Measurements from ENCODE around the gene LHX5. TPM values are rescaled to one million over a fixed set of nuclear protein-coding genes. Genes with fewer than 3 reads are reported as not detected.

LHX5 gene
- total and polyA plus RNA-seq, 12 donors = not detected

- H3K4me3 ChIP-seq = no peak overlapping the region
- ATAC-seq (no peak), DNase-seq (no peak)
- peaks cover 0 to 15% (median 4%) of the 10 kb centered on the region in 9 donors for H3K4me1 ChIP-seq
- H3K27me3 ChIP-seq = peaks cover 0 to 5% (median 0%) of the 10 kb centered on the region in 7 donors
- TF ChIP-seq CTCF (IDR thresholded peaks at IDR 0.05) = no peak
- 65 to 66% methylated on average over 9 of the region's 9 CpGs for WGBS, 2 donors
- no peaks in the 10 kb centered on the region for H3K36me3 ChIP-seq
- H3K27ac ChIP-seq = no peak overlapping the region
- peaks cover 0 to 3% (median 0%) of the 10 kb centered on the region in 11 donors for H3K9me3 ChIP-seq
- intact Hi-C loops (cut with DNase I) = loop anchor here in 7 of 10 donors (5.0 to 10.0 kb wide), 5 partner anchors 113 to 233 kb away; no protein-coding TSS in a partner anchor
Observed at GRCh38 chr12:113427882-113428281, 43.8 kb downstream of the LHX5 start.

- Histone ChIP-seq H3K27ac (no peak overlapping the region), H3K4me3 (no peak overlapping the region), H3K36me3 (no peaks in the 10 kb centered on the region), H3K27me3 (peaks cover 0 to 5% (median 0%) of the 10 kb centered on the region in 7 donors), H3K4me1 (peaks cover 0 to 29% (median 9%) of the 10 kb centered on the region in 9 donors), H3K9me3 (peaks cover 0 to 3% (median 0%) of the 10 kb centered on the region in 11 donors)
- no peak for ATAC-seq
- intact Hi-C loops (cut with DNase I) = loop anchor here in 8 of 10 donors (1.0 to 10.0 kb wide), 7 partner anchors 111 to 231 kb away; no protein-coding TSS in a partner anchor
- DNase-seq = no peak
- 28 to 38% methylated on average over 11 of the region's 11 CpGs for WGBS, 2 donors
- no peak for TF ChIP-seq CTCF (IDR thresholded peaks at IDR 0.05)
Observed at GRCh38 chr12:113425960-113426453, 45.7 kb downstream of the LHX5 start.

GRCh38 chr12:113424915-113425823 lies 46.5 kb downstream of the LHX5 start:
- H3K4me1 ChIP-seq = peaks cover 0 to 29% (median 9%) of the 10 kb centered on the region in 9 donors
- H3K4me3 ChIP-seq = no peak overlapping the region
- TF ChIP-seq CTCF (IDR thresholded peaks at IDR 0.05) = peak; percentile 73 to 90 (median 79)
- intact Hi-C loops (cut with DNase I) = loop anchor here (1.0 to 10.0 kb wide), 7 partner anchors 110 to 230 kb away; no protein-coding TSS in a partner anchor
- no peaks in the 10 kb centered on the region for H3K36me3 ChIP-seq
- peak in 5 of 8 donors; percentile 25 to 53 (median 44) for ATAC-seq
- H3K27me3 ChIP-seq = peaks cover 0 to 5% (median 0%) of the 10 kb centered on the region in 7 donors
- no peak overlapping the region for H3K27ac ChIP-seq
- DNase-seq = peak; percentile 29 to 52
- WGBS, 2 donors = 55 to 60% methylated on average over 20 of the region's 20 CpGs
- H3K9me3 ChIP-seq = peaks cover 0 to 2% (median 0%) of the 10 kb centered on the region in 11 donors

GRCh38 chr12:113424456-113424855 lies 47.2 kb downstream of the LHX5 start:
- no peak overlapping the region for H3K27ac ChIP-seq
- H3K4me3 ChIP-seq = no peak overlapping the region
- ATAC-seq (no peak), DNase-seq (no peak)
- WGBS, 2 donors = 85 to 87% methylated on average over 1 of the region's 1 CpG
- intact Hi-C loops (cut with DNase I) = loop anchor here in 9 of 10 donors (2.0 to 10.0 kb wide), 5 partner anchors 110 to 230 kb away; no protein-coding TSS in a partner anchor
- peaks cover 0 to 5% (median 0%) of the 10 kb centered on the region in 7 donors for H3K27me3 ChIP-seq
- H3K4me1 ChIP-seq = peaks cover 0 to 29% (median 9%) of the 10 kb centered on the region in 9 donors
- H3K9me3 ChIP-seq = no peaks in the 10 kb centered on the region
- no peak for TF ChIP-seq CTCF (IDR thresholded peaks at IDR 0.05)
- H3K36me3 ChIP-seq = no peaks in the 10 kb centered on the region
